Activated T-cell treated with anti-CD3 and anti-CD28 coated beads for 4 hours (primary cell): ENCODE results near the gene S100A6.
"Not testable (repeated sequence)": the region's sequence is repeated elsewhere in the genome, so short reads cannot be mapped to it uniquely, and the experiment has no call there.

Experiments used
- DNase-seq: peaks from one replicate; pipeline ENCODE4 v3.0.0-alpha.2; 2020

The S100A6 gene

GRCh38 chr1:153526132-153526543, 9.7 kb downstream of the S100A6 start:
- DNase-seq: no peak

- DNase-seq: no peak
These were observed 10.6 kb downstream of the S100A6 start for GRCh38 chr1:153525088-153525728.

GRCh38 chr1:153522353-153523048, 13.3 kb downstream of the S100A6 start:
- DNase-seq: not testable (repeated sequence)

GRCh38 chr1:153521808-153522207, 14.0 kb downstream of the S100A6 start:
- not testable (repeated sequence) for DNase-seq

GRCh38 chr1:153520818-153521476, 14.8 kb downstream of the S100A6 start:
- no peak for DNase-seq

- not testable (repeated sequence) for DNase-seq
These were observed 15.6 kb downstream of the S100A6 start for GRCh38 chr1:153520137-153520691.

GRCh38 chr1:153519242-153519641, 16.5 kb downstream of the S100A6 start:
- no peak for DNase-seq

- no peak for DNase-seq
These were observed 20.0 kb downstream of the S100A6 start for GRCh38 chr1:153515504-153516394.

GRCh38 chr1:153513666-153514065, 22.1 kb downstream of the S100A6 start:
- DNase-seq: no peak

GRCh38 chr1:153513023-153513422, 22.8 kb downstream of the S100A6 start:
- DNase-seq: no peak

- DNase-seq: peak; percentile 79
These were observed 24.8 kb downstream of the S100A6 start for GRCh38 chr1:153510984-153511410.

GRCh38 chr1:153509729-153510354, 25.9 kb downstream of the S100A6 start:
- peak; percentile 55 for DNase-seq

GRCh38 chr1:153509036-153509435, 26.8 kb downstream of the S100A6 start:
- DNase-seq: no peak

GRCh38 chr1:153507926-153508583, 27.7 kb downstream of the S100A6 start:
- no peak for DNase-seq

GRCh38 chr1:153506831-153507413, 28.9 kb downstream of the S100A6 start:
- DNase-seq: no peak

GRCh38 chr1:153506386-153506785, 29.4 kb downstream of the S100A6 start:
- no peak for DNase-seq

GRCh38 chr1:153505576-153505975, 30.2 kb downstream of the S100A6 start:
- DNase-seq: no peak

- DNase-seq: no peak
These were observed 32.0 kb downstream of the S100A6 start for GRCh38 chr1:153503766-153504165.

GRCh38 chr1:153498746-153499145, 37.0 kb downstream of the S100A6 start:
- DNase-seq: no peak

- no peak for DNase-seq
These were observed 40.3 kb downstream of the S100A6 start for GRCh38 chr1:153495536-153495935.

- DNase-seq: peak; percentile 73
These were observed 40.7 kb downstream of the S100A6 start for GRCh38 chr1:153494976-153495535.
